ENCODE data around the gene IGSF23.

IGSF23 gene

DNA sequence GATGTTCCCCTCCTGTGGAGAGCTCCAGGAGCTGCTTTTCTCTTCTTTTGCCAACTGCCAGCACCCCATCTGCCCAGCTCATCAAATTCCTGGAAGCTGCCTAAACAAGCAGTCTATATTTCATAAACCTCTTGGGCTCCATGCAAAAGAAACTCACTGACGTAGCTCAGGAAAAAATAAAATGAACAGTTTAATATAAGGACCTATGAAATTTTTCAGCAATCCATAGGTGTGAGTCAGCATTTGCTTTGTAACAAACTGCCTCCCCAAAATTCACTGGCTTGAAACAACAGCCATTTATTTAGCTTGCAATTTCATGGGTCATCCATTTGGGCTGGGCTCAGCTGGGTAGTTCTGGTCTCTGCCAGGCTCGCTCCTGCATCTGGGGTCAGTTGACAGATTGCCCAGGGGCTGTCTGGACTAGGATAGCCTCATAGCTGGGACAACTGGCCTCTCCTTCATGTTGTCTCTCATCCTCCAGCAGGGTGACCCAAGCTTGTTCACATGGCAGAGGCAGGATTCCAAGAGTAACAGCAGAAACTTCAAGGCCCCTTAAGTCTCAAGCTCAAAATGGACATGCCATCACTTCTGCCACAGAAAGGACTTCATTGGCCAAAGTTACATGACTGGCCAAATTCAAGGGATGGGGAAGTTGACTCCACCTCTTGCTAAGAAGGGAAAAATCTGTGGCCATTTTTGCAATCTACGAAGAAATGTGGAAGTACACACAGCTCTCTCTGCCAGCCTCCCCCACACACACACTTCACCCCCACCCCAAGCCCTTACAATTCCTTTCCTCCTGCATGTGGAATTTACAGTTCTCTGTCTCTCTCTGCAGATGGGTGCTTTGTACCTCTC, 22.4 kb downstream of the IGSF23 start:
- TF ChIP-seq POU2F2 (IDR thresholded peaks at IDR 0.05; ENCODE audit: low read depth, low read length) = no peak
- no peak for TF ChIP-seq POLR2AphosphoS5 (IDR thresholded peaks at IDR 0.05; ENCODE audit: low read depth, low read length)
- no peak for TF ChIP-seq POLR2A (IDR thresholded peaks at IDR 0.05; ENCODE audit: low read depth, low read length)
- DNase-seq (ENCODE audit: insufficient read length, low spot score) (no peak), FAIRE-seq (no peak)

DNA sequence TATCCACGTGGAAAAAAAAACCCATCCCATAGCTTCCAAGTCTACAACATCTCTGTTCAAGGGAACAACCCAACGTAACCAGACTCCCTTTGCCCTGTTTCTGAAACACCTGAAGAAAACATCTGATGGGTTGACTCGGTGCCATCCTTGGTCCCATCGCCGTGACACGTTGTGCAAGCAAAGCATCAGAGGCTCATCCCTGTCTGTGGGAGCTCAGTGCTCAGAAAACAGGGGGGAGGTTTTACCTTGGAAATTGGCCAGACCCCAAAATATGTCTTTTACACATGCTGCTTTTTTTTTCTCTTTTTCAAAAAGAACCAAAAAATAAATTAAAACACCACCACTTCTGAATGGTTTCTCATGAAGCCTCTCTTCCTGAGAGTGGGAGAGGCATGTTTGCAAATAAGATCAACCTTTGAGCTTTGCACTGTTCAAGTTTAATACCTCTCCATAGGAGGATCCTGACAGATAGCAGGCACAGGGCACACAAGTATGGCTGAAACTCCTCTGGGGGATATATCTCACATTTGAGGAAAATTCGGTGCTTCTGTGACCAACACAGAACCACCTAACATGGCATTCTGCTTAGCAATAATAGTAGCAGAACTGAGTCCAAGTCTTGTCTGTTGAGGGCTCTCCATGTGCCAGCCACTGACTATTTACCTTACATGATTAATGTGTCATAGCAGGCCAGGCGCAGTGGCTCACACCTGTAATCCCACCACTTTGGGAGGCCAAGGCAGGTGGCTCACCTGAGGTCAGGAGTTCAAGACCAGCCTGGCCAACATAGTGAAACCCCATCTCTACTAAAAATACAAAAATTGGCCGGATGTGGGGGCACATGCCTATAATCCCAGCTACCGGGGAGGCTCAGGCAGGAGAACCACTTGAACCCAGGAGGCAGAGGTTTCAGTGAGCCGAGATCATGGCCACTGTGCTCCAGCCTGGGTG, 23.4 kb downstream of the IGSF23 start:
- DNase-seq (ENCODE audit: insufficient read length, low spot score) (no peak), FAIRE-seq (no peak)
- TF ChIP-seq TAF1 (IDR thresholded peaks at IDR 0.05; ENCODE audit: low read depth, low read length) = no peak
- no peak for TF ChIP-seq POLR2A (IDR thresholded peaks at IDR 0.05; ENCODE audit: low read depth, low read length)
- TF ChIP-seq POLR2AphosphoS5 (IDR thresholded peaks at IDR 0.05; ENCODE audit: low read depth, low read length) = no peak
- TF ChIP-seq PAX5 (IDR thresholded peaks at IDR 0.05; ENCODE audit: insufficient read depth, low read length, severe bottlenecking) = no peak
- TF ChIP-seq POU2F2 (IDR thresholded peaks at IDR 0.05; ENCODE audit: low read depth, low read length) = no peak
- no peak for TF ChIP-seq SPI1 (IDR thresholded peaks at IDR 0.05; ENCODE audit: low read depth, low read length)

DNA sequence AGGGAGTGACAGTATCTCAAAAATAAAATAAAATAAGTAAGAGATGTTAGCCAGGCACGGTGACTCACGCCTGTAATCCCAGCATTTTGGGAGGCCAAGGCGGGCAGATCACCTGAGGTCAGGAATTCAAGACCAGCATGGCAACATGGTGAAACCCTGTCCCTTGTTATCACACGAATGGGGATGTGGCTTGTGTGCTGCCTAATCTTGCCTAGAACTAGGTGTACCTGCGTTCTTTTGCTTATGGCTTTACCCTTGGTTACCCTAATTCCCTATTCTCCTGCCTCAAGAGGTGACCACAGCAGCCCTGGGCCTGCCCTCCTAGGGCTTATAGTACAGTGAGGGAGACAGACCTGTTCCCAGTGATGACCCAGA, 24.0 kb downstream of the IGSF23 start:
- DNase-seq (ENCODE audit: insufficient read length, low spot score) = no peak
- no peak for TF ChIP-seq TAF1 (IDR thresholded peaks at IDR 0.05; ENCODE audit: low read depth, low read length)
- no peak for TF ChIP-seq POU2F2 (IDR thresholded peaks at IDR 0.05; ENCODE audit: low read depth, low read length)
- TF ChIP-seq POLR2AphosphoS5 (IDR thresholded peaks at IDR 0.05; ENCODE audit: low read depth, low read length) = no peak
- TF ChIP-seq POLR2A (IDR thresholded peaks at IDR 0.05; ENCODE audit: low read depth, low read length) = no peak
- no peak for TF ChIP-seq PAX5 (IDR thresholded peaks at IDR 0.05; ENCODE audit: insufficient read depth, low read length, severe bottlenecking)
- TF ChIP-seq SPI1 (IDR thresholded peaks at IDR 0.05; ENCODE audit: low read depth, low read length) = no peak
- FAIRE-seq = no peak

DNA sequence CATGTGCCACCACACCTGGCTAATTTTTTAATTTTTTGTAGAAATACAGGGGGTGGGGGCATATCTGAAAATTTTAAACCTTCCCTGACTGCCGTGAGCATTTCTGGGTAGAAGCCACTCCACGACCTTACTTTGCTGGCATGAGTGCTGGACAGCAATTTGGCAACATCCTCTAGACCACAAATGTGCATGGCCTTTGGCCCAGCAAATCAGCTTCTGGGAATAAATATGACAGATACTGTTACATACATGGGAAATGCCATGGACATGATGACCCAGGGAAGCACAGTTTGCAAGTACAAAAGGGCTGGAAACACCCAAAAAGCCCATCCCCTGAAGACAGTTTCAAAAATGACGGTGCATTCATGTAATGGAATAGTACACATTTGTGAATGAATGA, 27.2 kb downstream of the IGSF23 start:
- TF ChIP-seq SPI1 (IDR thresholded peaks at IDR 0.05; ENCODE audit: low read depth, low read length) (no peak), TAF1 (IDR thresholded peaks at IDR 0.05; ENCODE audit: low read depth, low read length) (no peak), POU2F2 (IDR thresholded peaks at IDR 0.05; ENCODE audit: low read depth, low read length) (no peak), PAX5 (IDR thresholded peaks at IDR 0.05; ENCODE audit: insufficient read depth, low read length, severe bottlenecking) (no peak), POLR2A (IDR thresholded peaks at IDR 0.05; ENCODE audit: low read depth, low read length) (no peak), POLR2AphosphoS5 (IDR thresholded peaks at IDR 0.05; ENCODE audit: low read depth, low read length) (no peak)
- FAIRE-seq (no peak), DNase-seq (ENCODE audit: insufficient read length, low spot score) (no peak)

DNA sequence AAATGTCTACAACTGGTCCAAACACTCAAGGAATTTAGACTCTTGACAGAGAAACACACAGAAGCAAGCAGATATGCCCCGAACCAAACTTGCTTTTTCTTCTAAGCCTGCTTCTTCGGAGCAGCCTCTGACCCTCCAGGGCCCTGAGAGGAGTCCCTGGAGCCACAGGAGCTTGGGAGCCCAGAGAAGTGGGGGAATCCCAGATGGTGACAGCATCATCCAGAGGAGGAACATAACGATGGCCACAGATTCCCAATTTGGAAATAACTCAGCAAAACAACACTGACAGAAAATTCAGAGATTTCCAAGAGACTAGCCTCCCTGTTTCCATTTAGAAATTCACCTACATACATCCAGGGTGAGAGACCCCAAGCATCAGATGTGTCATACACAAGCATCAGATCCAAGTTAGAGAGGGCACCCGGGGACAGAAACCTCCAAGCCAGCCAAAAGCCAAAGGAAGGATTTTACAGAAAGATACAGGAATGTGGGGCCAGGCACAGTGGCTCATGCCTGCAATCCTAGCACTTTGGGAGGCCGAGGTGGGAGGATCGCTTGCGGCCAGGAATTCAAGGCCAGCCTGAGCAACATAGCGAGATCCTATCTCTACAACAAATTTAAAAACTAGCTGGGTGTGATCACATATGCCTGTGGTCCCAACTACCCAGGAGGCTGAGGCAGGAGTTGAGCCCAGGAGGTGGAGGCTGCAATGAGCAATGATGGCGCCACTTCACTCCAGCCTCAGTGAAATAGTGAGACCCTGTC, 28.3 kb downstream of the IGSF23 start:
- FAIRE-seq (no peak), DNase-seq (ENCODE audit: insufficient read length, low spot score) (no peak)
- no peak for TF ChIP-seq POLR2A (IDR thresholded peaks at IDR 0.05; ENCODE audit: low read depth, low read length)
- no peak for TF ChIP-seq SPI1 (IDR thresholded peaks at IDR 0.05; ENCODE audit: low read depth, low read length)
- no peak for TF ChIP-seq POU2F2 (IDR thresholded peaks at IDR 0.05; ENCODE audit: low read depth, low read length)
- no peak for TF ChIP-seq PAX5 (IDR thresholded peaks at IDR 0.05; ENCODE audit: insufficient read depth, low read length, severe bottlenecking)
- no peak for TF ChIP-seq POLR2AphosphoS5 (IDR thresholded peaks at IDR 0.05; ENCODE audit: low read depth, low read length)
- TF ChIP-seq TAF1 (IDR thresholded peaks at IDR 0.05; ENCODE audit: low read depth, low read length) = no peak

DNA sequence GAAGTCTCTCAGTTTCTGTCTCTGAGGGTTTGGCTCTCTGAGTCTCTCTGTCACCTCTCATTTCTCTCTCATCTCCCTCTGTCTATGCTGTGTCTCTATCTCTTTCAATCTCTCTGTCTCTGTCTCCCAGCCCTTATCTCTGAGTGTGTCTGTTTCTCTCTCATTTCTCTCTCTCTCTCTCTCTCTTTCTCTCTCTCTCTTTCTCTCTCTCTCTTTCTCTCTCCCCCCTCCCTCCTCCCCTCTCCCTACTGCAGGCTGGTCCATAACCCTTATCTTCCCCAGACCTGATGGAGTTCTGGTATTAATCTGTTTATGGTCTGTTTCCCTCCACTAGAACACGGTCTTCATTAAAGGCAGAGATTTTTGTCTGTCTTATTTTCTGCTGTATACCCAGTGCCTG, 29.0 kb downstream of the IGSF23 start:
- TF ChIP-seq POU2F2 (IDR thresholded peaks at IDR 0.05; ENCODE audit: low read depth, low read length) (no peak), PAX5 (IDR thresholded peaks at IDR 0.05; ENCODE audit: insufficient read depth, low read length, severe bottlenecking) (no peak), SPI1 (IDR thresholded peaks at IDR 0.05; ENCODE audit: low read depth, low read length) (no peak), TAF1 (IDR thresholded peaks at IDR 0.05; ENCODE audit: low read depth, low read length) (no peak), POLR2A (IDR thresholded peaks at IDR 0.05; ENCODE audit: low read depth, low read length) (no peak), POLR2AphosphoS5 (IDR thresholded peaks at IDR 0.05; ENCODE audit: low read depth, low read length) (no peak)
- FAIRE-seq (no peak), DNase-seq (ENCODE audit: insufficient read length, low spot score) (no peak)

DNA sequence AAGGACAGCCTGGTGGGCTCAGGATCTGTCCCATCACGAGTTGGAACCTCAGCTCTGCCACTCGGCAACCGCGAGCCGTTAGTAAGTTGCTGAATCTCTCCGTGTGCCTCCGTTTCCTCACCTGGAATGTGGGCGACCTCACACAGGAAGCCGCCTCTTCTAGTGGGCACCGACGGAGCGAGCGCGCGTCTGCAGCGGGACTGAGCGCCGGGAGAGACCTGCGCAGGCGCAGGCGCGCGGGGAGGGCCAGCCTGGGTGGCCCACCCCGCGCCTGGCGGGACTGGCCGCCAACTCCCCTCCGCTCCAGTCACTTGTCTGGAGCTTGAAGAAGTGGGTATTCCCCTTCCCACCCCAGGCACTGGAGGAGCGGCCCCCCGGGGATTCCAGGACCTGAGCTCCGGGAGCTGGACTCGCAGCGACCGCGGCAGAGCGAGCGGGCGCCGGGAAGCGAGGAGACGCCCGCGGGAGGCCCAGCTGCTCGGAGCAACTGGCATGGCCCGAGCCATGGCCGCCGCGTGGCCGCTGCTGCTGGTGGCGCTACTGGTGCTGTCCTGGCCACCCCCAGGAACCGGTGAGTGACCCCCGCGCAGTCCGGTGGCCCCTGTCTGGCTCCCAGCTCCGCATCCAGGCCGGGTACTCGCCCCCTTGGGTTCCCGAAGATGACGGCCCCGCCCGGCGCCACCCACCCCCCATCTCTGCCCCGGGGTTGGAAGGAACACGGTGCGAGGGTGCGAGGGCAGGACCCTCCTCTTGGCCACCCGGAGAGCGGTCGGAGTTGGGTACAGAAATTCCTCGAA, 30.4 kb downstream of the IGSF23 start, which contains the start of gene PVR:
TSS of gene PVR (plus strand) at position 306 of the 797 bp plus-strand sequence. CDS start at position 493, 187 bp downstream.
- DNase-seq (ENCODE audit: insufficient read length, low spot score) (peak; percentile 42), FAIRE-seq (no peak)
- TF ChIP-seq SPI1 (IDR thresholded peaks at IDR 0.05; ENCODE audit: low read depth, low read length) = no peak
- no peak for TF ChIP-seq POU2F2 (IDR thresholded peaks at IDR 0.05; ENCODE audit: low read depth, low read length)
- no peak for TF ChIP-seq PAX5 (IDR thresholded peaks at IDR 0.05; ENCODE audit: insufficient read depth, low read length, severe bottlenecking)
- TF ChIP-seq POLR2A (IDR thresholded peaks at IDR 0.05; ENCODE audit: low read depth, low read length) = no peak
- no peak for TF ChIP-seq TAF1 (IDR thresholded peaks at IDR 0.05; ENCODE audit: low read depth, low read length)
- no peak for TF ChIP-seq POLR2AphosphoS5 (IDR thresholded peaks at IDR 0.05; ENCODE audit: low read depth, low read length)

DNA sequence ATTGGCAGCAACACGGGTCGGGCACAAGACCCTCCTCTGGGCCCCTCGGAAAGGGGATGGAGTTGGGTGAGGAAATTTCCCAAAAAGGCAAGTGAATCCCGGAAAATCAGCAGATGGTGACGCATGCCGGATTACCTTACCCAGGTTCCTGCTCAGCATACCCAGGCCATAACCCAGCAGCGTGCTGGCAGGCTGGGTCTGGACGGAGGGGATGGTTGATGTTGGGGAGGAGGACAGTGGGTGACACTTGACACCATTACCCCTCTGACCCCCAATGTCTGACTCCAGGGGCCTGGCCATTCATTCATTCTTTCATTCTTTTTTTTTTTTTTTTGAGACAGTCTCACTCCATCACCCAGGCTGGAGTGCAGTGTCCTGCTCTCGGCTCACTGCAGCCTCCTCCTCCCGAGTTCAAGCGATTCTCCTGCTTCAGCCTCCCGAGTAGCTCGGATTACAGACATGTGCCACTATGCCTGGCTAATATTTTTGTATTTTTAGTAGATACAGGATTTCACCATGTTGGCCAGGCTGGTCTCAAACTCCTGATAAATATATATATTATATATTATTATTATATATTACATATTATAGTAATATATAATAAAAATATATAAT, 31.1 kb downstream of the IGSF23 start:
- peak; percentile 35 for DNase-seq (ENCODE audit: insufficient read length, low spot score)
- TF ChIP-seq SPI1 (IDR thresholded peaks at IDR 0.05; ENCODE audit: low read depth, low read length) = no peak
- TF ChIP-seq POLR2A (IDR thresholded peaks at IDR 0.05; ENCODE audit: low read depth, low read length) = no peak
- no peak for TF ChIP-seq POU2F2 (IDR thresholded peaks at IDR 0.05; ENCODE audit: low read depth, low read length)
- TF ChIP-seq TAF1 (IDR thresholded peaks at IDR 0.05; ENCODE audit: low read depth, low read length) = no peak
- FAIRE-seq = no peak

All from GM12891 (cell line).